Ovary (tissue), 3 donors: Measurements from ENCODE around the gene MME.
"Not testable (repeated sequence)": the region's sequence is repeated elsewhere in the genome, so short reads cannot be mapped to it uniquely, and the experiment has no call there.

Experiments used
- CTCF ChIP-seq, 3 donors: fragments of 450-650 bp in 2 of 3; fragments of 200-600 bp in 1 of 3; IDR thresholded peaks; one replicate each; pipeline versions ENCODE4 v1.5.1 to v1.8.0; 2016 to 2022; ENCODE audit warnings: antibody characterized with exemption in 3 of 3, mild to moderate bottlenecking in 1 of 3
- EP300 ChIP-seq: sonication (generic); formaldehyde crosslinking; IDR thresholded peaks from one replicate; pipeline ENCODE4 v1.6.1; 2017; ENCODE audit warnings: antibody characterized with exemption
- POLR2A ChIP-seq: fragments of 450-650 bp; IDR thresholded peaks from one replicate; pipeline ENCODE4 v1.6.1; 2017; ENCODE audit warnings: antibody characterized with exemption, mild to moderate bottlenecking, moderate library complexity
- donor health status: DM: no; HTN: no; CAD: no.

- TF ChIP-seq CTCF (IDR thresholded peaks at IDR 0.05); POLR2A; EP300: not testable (repeated sequence)
Observed at GRCh38 chr3:155124745-155125144, 44.6 kb downstream of the MME start.
